Activated CD4-positive, CD25-positive, alpha-beta regulatory T cell (primary cell): ENCODE results near the gene GP1BB.
"Not testable (repeated sequence)": the region's sequence is repeated elsewhere in the genome, so short reads cannot be mapped to it uniquely, and the experiment has no call there.

Source experiments
- DNase-seq, 4 experiments: peaks; one replicate each; lab custom pipeline; 2025; lab: John Stamatoyannopoulos, UW

Gene GP1BB

GRCh38 chr22:19693981-19694670, 29.2 kb upstream of the GP1BB start:
- DNase-seq, result no peak

GRCh38 chr22:19694696-19695095, 28.6 kb upstream of the GP1BB start:
- no peak for DNase-seq

- no peak for DNase-seq
These were observed 26.6 kb upstream of the GP1BB start for GRCh38 chr22:19696504-19697276.

GRCh38 chr22:19697871-19698270, 25.5 kb upstream of the GP1BB start:
- DNase-seq, result not testable (repeated sequence)

DNA sequence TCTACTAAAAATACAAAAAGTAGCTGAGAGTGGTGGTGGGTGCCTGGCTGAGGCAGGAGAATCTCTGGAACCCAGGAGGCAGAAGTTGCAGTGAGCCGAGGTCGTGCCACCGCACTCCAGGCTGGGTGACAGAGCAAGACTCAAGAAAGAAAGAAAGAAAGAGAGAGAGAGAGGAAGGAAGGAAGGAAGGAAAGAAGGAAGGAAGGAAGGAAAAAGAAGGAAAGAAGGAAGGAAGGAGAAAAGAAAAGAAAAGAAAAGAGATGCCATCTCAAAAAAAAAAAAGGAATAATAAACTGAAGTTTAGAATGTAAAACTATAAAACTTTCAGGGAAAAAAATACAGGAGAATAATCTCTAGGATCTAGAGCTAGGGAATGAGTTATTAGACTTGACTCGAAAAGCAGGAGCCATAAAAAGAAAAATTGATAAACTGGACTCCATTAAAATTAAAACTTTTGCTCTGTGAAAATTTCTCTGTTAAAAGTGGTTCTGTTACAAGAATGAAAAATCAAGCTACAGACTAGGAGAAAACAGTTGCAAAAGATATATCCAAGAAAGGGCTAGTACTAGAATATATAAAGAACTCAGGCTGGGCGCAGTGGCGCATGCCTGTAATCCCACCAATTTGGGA, 22.4 kb upstream of the GP1BB start:
- no peak for DNase-seq

- DNase-seq, result no peak
These were observed 21.8 kb upstream of the GP1BB start for GRCh38 chr22:19701420-19702145.

GRCh38 chr22:19703869-19704268, 19.5 kb upstream of the GP1BB start:
- DNase-seq, result no peak

GRCh38 chr22:19704355-19705015, 18.9 kb upstream of the GP1BB start:
- DNase-seq, result no peak

- DNase-seq, result no peak
These were observed 18.0 kb upstream of the GP1BB start for GRCh38 chr22:19705181-19705934.

- no peak for DNase-seq
These were observed 16.6 kb upstream of the GP1BB start for GRCh38 chr22:19706661-19707151.

DNA sequence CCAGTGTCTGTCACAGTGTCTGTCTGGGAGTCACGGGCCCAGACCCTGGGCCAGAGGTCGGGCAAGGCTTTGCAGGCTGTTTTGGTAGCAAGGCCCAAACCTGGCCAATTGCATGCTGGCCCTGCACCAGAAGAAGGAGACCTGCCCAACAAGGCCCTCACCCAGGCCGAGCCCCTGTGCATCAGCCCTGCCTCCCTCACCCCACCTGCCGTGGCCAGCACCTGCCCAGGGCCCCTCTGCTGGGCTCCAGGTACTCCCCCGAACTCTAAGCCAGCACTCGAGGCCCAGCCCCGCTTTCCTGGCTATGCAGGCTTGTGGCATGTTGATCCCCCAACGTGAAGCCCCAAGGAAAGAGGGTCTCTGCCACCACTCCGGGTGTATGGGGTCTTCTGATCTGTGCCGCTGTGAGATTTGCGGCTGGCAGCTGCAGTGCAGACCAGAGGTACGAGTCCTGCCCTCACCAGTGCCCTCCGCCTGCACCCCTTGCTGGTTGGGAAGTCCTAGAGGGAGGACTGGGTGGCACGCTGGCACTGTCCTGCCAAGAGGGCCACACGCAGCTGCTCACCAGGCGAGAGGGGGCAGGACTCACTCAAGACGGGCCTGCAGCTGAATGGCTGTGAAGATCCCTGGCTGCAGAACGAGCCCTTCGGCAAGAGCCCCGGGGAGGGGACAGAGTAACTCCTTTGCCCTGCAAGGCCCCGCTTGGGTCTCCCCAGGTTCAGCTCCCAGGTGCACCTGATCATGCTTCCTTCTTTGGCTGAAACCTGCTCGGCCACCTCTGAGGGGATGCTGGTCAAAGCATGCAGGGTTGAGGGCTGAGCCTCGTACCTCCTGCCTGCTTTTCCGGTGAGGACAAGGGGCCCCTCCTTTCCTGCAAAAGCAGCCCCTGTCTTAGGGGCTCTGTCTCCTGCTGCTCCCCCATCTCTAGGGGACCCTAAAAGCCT, 15.7 kb upstream of the GP1BB start:
- DNase-seq, result no peak

- DNase-seq, result no peak
These were observed 14.9 kb upstream of the GP1BB start for GRCh38 chr22:19708321-19709011.

GRCh38 chr22:19709063-19709769, 14.1 kb upstream of the GP1BB start:
- DNase-seq, result no peak

GRCh38 chr22:19710020-19710768, 13.1 kb upstream of the GP1BB start:
- DNase-seq, result no peak

DNA sequence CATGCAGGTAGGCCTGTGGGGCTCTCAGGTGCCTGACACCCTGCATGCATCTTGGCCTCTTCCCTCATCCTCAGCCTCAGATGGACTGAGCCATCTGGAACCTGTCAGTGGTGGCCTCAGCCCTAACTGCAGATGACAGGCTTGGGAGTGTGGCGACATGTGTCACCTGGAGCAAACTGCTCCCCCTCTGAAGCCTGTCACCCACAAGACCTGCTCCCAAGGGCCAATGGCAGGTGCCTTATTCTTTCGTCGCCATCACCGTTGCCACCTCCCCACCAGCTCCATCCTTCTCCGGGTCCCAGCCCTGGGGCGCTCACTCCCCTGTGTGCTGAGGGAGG, 12.6 kb upstream of the GP1BB start:
- DNase-seq, result no peak

DNA sequence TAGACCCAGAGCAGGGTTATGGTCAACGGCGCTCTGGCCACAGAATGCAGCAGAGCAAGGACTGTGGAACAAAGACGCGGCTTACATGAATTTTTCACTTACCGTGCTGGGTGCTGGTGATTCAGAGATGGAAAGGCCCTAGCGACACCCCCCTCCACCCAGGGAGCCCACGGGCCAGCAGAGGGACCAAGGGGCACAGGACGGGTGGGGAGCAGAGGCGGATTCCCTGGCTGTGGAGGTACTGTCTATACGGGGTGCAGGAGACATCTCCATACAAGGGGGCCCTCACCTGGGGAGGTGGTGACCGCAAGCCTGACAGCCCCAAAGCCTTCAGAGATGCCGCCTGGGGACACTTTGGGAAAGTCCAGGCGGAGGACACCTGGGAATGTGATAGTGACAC, 10.1 kb upstream of the GP1BB start:
- no peak for DNase-seq

DNA sequence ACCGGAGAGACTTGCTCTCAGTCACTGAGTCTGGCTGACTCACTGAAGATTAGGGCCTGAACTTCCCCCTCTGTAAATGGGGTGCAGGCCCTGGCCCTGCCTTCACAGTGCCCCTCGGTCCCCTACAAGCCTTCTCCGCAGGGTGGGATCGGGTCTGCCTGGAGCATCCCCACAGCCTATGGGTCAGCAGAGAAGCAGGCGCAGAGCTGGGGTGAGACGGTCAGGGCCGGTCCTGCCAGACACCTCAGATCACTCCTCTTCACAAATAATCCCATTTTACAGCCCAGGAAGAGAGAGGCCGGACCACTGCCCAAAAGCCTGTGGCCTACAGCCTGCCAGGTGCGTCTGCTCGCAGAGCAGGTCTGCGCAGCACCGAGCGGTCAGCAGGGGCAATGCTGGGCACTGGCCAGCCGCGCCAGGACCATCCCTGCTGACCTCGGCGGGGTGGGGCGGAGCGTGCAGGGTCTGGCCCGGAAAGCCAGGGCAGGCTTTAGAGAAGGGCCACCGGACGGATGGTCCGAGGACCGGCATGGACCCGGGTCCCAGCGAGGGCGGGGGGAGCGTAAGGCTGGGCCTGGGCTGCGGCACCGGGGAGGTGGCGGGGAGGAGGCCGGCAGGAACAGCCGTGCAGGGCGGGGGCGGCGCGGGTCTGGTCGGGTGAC, 9.6 kb upstream of the GP1BB start:
- DNase-seq, result no peak
